Panc1 (cell line): ENCODE measurements around the gene HAPLN1. TPM values are rescaled to one million over a fixed set of nuclear protein-coding genes. Genes with fewer than 3 reads are reported as not detected.

ENCODE experiments used
- ATAC-seq: fragments of 200-7000 bp; cut with Tn5 transposase; 2 replicates; pipeline ENCODE4 v1.9.1; 2020; ENCODE audit warnings: mild to moderate bottlenecking, moderate library complexity
- BruUV-seq: library from RNA; stranded (reverse); fragments of 400-500 nt; replicated peaks from 2 replicates; lab custom pipeline; 2021; lab: Mats Ljungman, UMichigan
- CTCF ChIA-PET: fragments of 300-600 bp; sonication (Branson Sonifier 250); formaldehyde crosslinking; loops from one replicate; lab custom pipeline; 2022; ENCODE audit warnings: antibody characterized with exemption; lab: Charles Lee
- POLR2A ChIA-PET: fragments of 300-600 bp; sonication (Branson Sonifier 250); formaldehyde crosslinking; loops from one replicate; lab custom pipeline; 2022; ENCODE audit warnings: antibody characterized with exemption; lab: Charles Lee
- DNase-seq: peaks from one replicate; pipeline ENCODE4 v3.0.0-alpha.2; 2010; ENCODE audit warnings: low read depth, low spot score
- H3K27ac ChIP-seq: 2 replicates; pipeline ENCODE4 v1.5.1; 2011; ENCODE audit warnings: mild to moderate bottlenecking, low read length, inconsistent platforms
- H3K27me3 ChIP-seq: fragments of 200-500 bp; sonication (Bioruptor generic); 2 replicates; pipeline ENCODE4 v1.6.0; 2014; ENCODE audit warnings: low read length, inconsistent platforms; ENCODE audit not compliant: control insufficient read depth, insufficient read depth
- H3K36me3 ChIP-seq: fragments of 200-500 bp; sonication (Bioruptor generic); 2 replicates; pipeline ENCODE4 v1.5.1; 2014; ENCODE audit warnings: inconsistent platforms, mild to moderate bottlenecking, low read length, moderate library complexity; ENCODE audit not compliant: control insufficient read depth, insufficient read depth
- H3K4me1 ChIP-seq: 2 replicates; pipeline ENCODE4 v1.5.1; 2011; ENCODE audit warnings: inconsistent platforms, mild to moderate bottlenecking, low read length, moderate library complexity; ENCODE audit not compliant: control insufficient read depth, insufficient read depth
- H3K4me3 ChIP-seq, 2 experiments: 2 replicates each; pipeline ENCODE4 v1.5.1; 2011 to 2012; ENCODE audit warnings: low read depth in 2 of 2, low read length in 2 of 2, mild to moderate bottlenecking in 2 of 2, inconsistent platforms in 1 of 2, moderate library complexity in 1 of 2
- H3K9me3 ChIP-seq: fragments of 200-500 bp; sonication (Bioruptor generic); 2 replicates; pipeline ENCODE4 v1.5.1; 2014; ENCODE audit warnings: low read depth, mild to moderate bottlenecking, inconsistent platforms, low read length, moderate library complexity; ENCODE audit not compliant: control insufficient read depth, insufficient read depth
- POLR2AphosphoS5 ChIP-seq: IDR thresholded peaks from 2 replicates; pipeline ENCODE4 v1.6.1; 2012; ENCODE audit warnings: mild to moderate bottlenecking, low read depth, low read length, moderate library complexity
- SIN3A ChIP-seq: IDR thresholded peaks from 2 replicates; pipeline ENCODE4 v1.6.1; 2012; ENCODE audit warnings: low read depth, mild to moderate bottlenecking, low read length, moderate library complexity, borderline replicate concordance; ENCODE audit not compliant: insufficient read depth
- TCF7L2 ChIP-seq: IDR thresholded peaks from 2 replicates; pipeline ENCODE4 v1.6.1; 2011; ENCODE audit warnings: mild to moderate bottlenecking, low read depth, low read length, inconsistent platforms
- in situ Hi-C: cut with HindIII; loops from 2 replicates; pipeline ENCODE4 v1.10.0; 2016; ENCODE audit warnings: low sequenced_read_pairs, low pct_unique_long_range_greater_than_20kb
- intact Hi-C: fragments of 100-400 bp; cut with micrococcal nuclease; formaldehyde crosslinking; loops from one replicate; pipeline ENCODE4 v1.10.0; 2022; ENCODE audit not compliant: unreplicated experiment
- total RNA-seq: library from RNA; stranded (reverse); gene quantifications from one replicate; pipeline ENCODE4 v1.2.1, GENCODE V29; 2021; ENCODE audit not compliant: unreplicated experiment
- TF ChIP-seq, protein P1 (sequence below), 2 experiments: IDR thresholded peaks; 2 replicates each; pipeline ENCODE4 v1.6.1; 2011 to 2012; ENCODE audit warnings: low read depth in 2 of 2, control low read depth in 1 of 2, low read length in 1 of 2, mild to moderate bottlenecking in 1 of 2, moderate library complexity in 1 of 2; ENCODE audit not compliant: insufficient read depth in 1 of 2
- TF ChIP-seq, protein P2 (sequence below): fragments of 450-650 bp; IDR thresholded peaks from 2 replicates; pipeline ENCODE4 v1.5.1; 2017; ENCODE audit warnings: mild to moderate bottlenecking

HAPLN1 gene
- total RNA-seq, 1 experiment from 2014 or later: 0.13 TPM

DNA sequence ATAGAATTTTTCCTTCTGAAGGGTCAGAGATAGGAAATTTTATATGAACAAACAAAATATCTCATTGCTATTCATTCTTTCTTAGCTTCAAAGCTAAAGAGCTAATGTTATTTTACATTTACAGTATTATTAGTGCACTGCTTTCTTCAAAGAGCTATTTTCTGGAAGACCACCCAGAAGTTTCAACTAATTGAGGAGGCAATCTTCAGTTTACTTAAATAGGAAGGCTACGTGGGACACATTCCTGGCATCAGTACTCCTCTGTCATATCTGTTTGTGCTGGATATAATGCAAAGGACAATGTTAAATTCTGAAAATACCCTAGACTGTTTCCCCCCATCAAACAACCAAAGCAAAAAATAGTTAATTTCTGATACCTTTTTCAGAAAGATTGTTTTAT is 30.8 kb downstream of the HAPLN1 start:
- DNase-seq (no peak), ATAC-seq (no peak)
- Histone ChIP-seq H3K4me3 (no peak overlapping the region), H3K36me3 (no peaks in the 10 kb centered on the region), H3K9me3 (no peaks in the 10 kb centered on the region), H3K4me1 (no peaks in the 10 kb centered on the region), H3K27me3 (no peaks in the 10 kb centered on the region), H3K27ac (no peak overlapping the region)
- CTCF ChIA-PET: no interaction called here
- in situ Hi-C loops (no loop called here), intact Hi-C loops (no loop called here)
- TF ChIP-seq, protein P1, sequence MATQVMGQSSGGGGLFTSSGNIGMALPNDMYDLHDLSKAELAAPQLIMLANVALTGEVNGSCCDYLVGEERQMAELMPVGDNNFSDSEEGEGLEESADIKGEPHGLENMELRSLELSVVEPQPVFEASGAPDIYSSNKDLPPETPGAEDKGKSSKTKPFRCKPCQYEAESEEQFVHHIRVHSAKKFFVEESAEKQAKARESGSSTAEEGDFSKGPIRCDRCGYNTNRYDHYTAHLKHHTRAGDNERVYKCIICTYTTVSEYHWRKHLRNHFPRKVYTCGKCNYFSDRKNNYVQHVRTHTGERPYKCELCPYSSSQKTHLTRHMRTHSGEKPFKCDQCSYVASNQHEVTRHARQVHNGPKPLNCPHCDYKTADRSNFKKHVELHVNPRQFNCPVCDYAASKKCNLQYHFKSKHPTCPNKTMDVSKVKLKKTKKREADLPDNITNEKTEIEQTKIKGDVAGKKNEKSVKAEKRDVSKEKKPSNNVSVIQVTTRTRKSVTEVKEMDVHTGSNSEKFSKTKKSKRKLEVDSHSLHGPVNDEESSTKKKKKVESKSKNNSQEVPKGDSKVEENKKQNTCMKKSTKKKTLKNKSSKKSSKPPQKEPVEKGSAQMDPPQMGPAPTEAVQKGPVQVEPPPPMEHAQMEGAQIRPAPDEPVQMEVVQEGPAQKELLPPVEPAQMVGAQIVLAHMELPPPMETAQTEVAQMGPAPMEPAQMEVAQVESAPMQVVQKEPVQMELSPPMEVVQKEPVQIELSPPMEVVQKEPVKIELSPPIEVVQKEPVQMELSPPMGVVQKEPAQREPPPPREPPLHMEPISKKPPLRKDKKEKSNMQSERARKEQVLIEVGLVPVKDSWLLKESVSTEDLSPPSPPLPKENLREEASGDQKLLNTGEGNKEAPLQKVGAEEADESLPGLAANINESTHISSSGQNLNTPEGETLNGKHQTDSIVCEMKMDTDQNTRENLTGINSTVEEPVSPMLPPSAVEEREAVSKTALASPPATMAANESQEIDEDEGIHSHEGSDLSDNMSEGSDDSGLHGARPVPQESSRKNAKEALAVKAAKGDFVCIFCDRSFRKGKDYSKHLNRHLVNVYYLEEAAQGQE (IDR thresholded peaks at IDR 0.05; ENCODE audit: insufficient read depth in 1 of 2, low read depth in 2 of 2, low read length in 1 of 2): no peak
- TF ChIP-seq SIN3A (no peak), POLR2AphosphoS5 (no peak)
- no TSS peak for BruUV-seq
- POLR2A ChIA-PET: no interaction called here

DNA sequence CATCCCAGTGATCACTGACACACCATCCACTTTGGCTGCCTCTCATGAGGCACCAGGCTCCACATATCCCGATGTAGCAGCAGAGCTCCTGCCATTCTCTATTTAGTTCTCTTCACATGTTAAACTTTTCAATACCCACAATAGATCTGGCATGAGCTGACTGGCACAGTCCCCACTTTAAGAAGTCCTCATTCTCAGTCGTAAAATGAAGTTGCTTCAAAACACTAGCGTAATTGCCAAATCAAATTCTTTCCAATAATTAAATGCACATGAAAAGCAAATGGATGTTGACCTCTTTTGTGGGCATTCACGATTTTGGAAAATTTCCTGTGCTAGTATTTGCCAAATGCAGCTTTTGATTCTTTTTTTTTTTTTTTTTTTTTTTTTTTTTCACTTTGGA is 32.4 kb downstream of the HAPLN1 start:
- in situ Hi-C loops: no loop called here
- no peak overlapping the region for H3K4me3 ChIP-seq

More for the DNA sequence above, 32.4 kb downstream of the HAPLN1 start:
- Histone ChIP-seq H3K9me3 (no peaks in the 10 kb centered on the region), H3K27me3 (no peaks in the 10 kb centered on the region), H3K4me1 (no peaks in the 10 kb centered on the region), H3K36me3 (no peaks in the 10 kb centered on the region), H3K27ac (no peak overlapping the region)
- no TSS peak for BruUV-seq
- intact Hi-C loops: no loop called here
- no peak for ATAC-seq
- POLR2A ChIA-PET: no interaction called here
- DNase-seq: no peak
- CTCF ChIA-PET: no interaction called here
- TF ChIP-seq, protein P1 (IDR thresholded peaks at IDR 0.05; ENCODE audit: insufficient read depth in 1 of 2, low read depth in 2 of 2, low read length in 1 of 2): no peak
- TF ChIP-seq, protein P2, sequence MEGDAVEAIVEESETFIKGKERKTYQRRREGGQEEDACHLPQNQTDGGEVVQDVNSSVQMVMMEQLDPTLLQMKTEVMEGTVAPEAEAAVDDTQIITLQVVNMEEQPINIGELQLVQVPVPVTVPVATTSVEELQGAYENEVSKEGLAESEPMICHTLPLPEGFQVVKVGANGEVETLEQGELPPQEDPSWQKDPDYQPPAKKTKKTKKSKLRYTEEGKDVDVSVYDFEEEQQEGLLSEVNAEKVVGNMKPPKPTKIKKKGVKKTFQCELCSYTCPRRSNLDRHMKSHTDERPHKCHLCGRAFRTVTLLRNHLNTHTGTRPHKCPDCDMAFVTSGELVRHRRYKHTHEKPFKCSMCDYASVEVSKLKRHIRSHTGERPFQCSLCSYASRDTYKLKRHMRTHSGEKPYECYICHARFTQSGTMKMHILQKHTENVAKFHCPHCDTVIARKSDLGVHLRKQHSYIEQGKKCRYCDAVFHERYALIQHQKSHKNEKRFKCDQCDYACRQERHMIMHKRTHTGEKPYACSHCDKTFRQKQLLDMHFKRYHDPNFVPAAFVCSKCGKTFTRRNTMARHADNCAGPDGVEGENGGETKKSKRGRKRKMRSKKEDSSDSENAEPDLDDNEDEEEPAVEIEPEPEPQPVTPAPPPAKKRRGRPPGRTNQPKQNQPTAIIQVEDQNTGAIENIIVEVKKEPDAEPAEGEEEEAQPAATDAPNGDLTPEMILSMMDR: no peak
- TF ChIP-seq TCF7L2 (no peak), POLR2AphosphoS5 (no peak), SIN3A (no peak)
